ENCODE data around the gene EPX. TPM values are rescaled to one million over a fixed set of nuclear protein-coding genes. Genes with fewer than 3 reads are reported as not detected.

Gene EPX
- total RNA-seq, 4 donors from 2014 or later = not detected

DNA sequence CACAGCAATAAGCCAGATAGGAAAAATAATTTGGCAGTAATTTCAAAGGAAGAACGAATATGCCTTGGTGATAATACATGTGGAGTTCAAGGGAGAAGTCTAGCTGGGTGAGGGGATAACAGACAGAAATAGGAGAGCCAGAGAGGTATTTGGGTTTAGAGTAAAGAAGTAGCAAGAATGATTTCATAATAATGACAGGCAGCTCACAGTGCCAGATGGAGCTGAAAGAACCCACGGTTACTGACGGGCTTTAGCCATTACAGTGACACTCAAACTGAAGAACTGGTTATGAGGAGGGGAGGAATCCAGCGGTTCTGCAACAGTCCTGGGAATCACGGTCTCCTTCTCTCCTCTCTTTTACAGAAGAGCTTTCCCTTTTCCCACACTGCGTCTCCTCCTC lies 42.1 kb upstream of the EPX start:
- intact Hi-C loops (cut with DNase I) = no loop called here
- Histone ChIP-seq H3K4me1 (no peaks in the 10 kb centered on the region), H3K36me3 (no peaks in the 10 kb centered on the region), H3K27me3 (peaks cover 0 to 59% (median 0%) of the 10 kb centered on the region in 4 donors), H3K27ac (no peak overlapping the region), H3K9me3 (peaks cover 0 to 8% (median 4%) of the 10 kb centered on the region in 3 donors), H3K4me3 (no peak overlapping the region)
- no peak for DNase-seq
- 49 to 58% methylated on average over 6 of the region's 6 CpGs for WGBS, 2 donors
- no peak for TF ChIP-seq POLR2A (IDR thresholded peaks at IDR 0.05)
- TF ChIP-seq, protein P1, sequence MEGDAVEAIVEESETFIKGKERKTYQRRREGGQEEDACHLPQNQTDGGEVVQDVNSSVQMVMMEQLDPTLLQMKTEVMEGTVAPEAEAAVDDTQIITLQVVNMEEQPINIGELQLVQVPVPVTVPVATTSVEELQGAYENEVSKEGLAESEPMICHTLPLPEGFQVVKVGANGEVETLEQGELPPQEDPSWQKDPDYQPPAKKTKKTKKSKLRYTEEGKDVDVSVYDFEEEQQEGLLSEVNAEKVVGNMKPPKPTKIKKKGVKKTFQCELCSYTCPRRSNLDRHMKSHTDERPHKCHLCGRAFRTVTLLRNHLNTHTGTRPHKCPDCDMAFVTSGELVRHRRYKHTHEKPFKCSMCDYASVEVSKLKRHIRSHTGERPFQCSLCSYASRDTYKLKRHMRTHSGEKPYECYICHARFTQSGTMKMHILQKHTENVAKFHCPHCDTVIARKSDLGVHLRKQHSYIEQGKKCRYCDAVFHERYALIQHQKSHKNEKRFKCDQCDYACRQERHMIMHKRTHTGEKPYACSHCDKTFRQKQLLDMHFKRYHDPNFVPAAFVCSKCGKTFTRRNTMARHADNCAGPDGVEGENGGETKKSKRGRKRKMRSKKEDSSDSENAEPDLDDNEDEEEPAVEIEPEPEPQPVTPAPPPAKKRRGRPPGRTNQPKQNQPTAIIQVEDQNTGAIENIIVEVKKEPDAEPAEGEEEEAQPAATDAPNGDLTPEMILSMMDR (IDR thresholded peaks at IDR 0.05) = no peak

DNA sequence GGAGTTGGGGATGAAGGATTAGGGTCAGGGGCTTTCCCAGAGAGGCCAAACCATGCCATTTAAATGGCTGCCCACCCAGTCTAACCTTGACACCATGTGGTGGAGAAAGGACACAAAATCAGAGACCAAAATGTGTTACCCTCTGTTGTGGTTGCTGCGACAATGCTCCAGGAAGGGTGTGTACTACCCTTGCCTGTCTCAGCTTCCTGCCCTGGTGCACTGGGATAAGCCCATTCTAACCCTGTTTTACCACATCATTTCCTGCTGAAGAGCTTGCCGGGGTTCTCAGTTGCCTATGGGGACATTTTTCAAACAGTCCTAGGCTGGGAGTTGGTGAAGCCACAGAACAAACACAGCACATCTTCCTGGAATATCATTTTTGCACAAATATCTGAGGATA lies 39.5 kb upstream of the EPX start:
- no peaks in the 10 kb centered on the region for H3K9me3 ChIP-seq
- no peak overlapping the region for H3K27ac ChIP-seq
- H3K27me3 ChIP-seq = peaks cover 0 to 82% (median 5%) of the 10 kb centered on the region in 4 donors
- no peak for DNase-seq
- no peak overlapping the region for H3K4me3 ChIP-seq
- 48 to 56% methylated on average over 2 of the region's 2 CpGs for WGBS, 2 donors
- TF ChIP-seq, protein P1 (IDR thresholded peaks at IDR 0.05) = no peak
- no peak for TF ChIP-seq POLR2A (IDR thresholded peaks at IDR 0.05)
- H3K36me3 ChIP-seq = no peaks in the 10 kb centered on the region
- intact Hi-C loops (cut with DNase I) = no loop called here
- peaks cover 0 to 12% (median 10%) of the 10 kb centered on the region in 3 donors for H3K4me1 ChIP-seq

DNA sequence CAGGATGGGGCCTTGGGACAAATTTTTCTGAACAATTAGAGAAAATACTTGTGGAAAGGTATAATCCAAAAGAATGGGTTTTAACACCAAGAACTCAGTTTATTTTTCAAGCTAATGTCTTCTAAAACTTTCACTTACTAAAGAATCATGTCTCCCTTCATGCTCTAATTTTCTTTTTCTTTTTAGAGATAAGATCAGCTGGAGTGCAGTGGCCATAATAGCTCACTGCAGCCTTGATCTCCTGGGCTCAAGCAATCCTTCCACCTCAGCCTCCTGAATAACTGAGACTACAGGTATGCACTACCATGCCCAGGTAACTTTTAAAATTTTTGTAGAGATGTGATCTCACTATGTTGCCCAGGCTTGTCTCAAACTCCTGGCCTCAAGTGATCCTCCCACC lies 38.9 kb upstream of the EPX start:
- intact Hi-C loops (cut with DNase I) = no loop called here
- H3K4me1 ChIP-seq = peaks cover 0 to 12% (median 10%) of the 10 kb centered on the region in 3 donors
- H3K9me3 ChIP-seq = no peaks in the 10 kb centered on the region
- H3K36me3 ChIP-seq = no peaks in the 10 kb centered on the region
- peaks cover 0 to 82% (median 5%) of the 10 kb centered on the region in 4 donors for H3K27me3 ChIP-seq
- no peak overlapping the region for H3K4me3 ChIP-seq
- DNase-seq = no peak
- no peak overlapping the region for H3K27ac ChIP-seq
- TF ChIP-seq, protein P1 (IDR thresholded peaks at IDR 0.05) = no peak
- TF ChIP-seq POLR2A (IDR thresholded peaks at IDR 0.05) = no peak

DNA sequence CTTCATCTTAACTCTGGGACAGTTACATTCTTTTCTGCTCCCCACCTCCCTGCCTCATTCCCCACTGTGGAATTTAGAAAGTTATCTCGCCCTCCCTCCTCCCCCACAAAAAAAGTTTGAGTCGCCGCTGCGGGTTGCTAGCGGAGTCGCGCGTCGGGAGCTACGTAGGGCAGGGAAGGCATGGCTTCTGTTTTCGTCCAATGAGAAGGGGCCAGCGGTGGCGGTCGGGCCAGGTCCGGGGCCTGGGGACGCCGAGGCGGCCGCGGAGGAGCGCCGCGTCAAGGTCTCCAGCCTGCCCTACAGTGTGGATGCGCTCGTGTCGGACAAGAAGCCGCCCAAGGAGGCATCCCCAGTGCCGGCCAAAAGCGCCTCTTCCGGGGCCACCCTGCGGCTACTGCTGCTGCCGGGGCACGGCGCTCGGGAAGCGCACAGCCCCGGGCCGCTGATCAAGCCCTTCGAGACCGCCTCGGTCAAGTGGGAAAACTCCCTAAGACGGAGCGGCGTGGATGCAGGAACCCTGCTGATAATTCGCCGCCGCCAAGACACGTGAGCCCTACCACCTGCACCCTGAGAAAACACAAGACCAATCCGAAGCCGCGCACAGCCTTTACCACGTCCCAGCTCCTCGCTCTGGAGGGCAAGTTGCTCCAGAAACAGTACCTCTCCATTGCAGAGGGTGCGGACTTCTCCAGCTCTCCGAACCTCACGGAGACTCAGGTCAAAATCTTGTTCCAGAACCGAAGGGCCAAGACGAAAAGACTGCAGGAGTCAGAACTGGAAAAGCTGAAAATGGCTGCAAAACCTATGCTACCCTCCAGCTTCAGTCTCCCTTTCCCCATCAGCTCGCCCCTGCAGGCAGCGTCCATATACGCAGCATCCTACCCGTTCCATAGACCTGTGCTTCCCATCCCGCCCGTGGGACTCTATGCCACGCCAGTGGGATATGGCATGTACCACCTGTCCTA lies 35.4 kb upstream of the EPX start:
- peaks cover 0 to 89% (median 7%) of the 10 kb centered on the region in 4 donors for H3K27me3 ChIP-seq
- no peaks in the 10 kb centered on the region for H3K36me3 ChIP-seq
- H3K27ac ChIP-seq = no peak overlapping the region
- H3K4me3 ChIP-seq = peak overlapping the region in 3 of 4 donors; percentile 28 to 63 (median 41)
- H3K9me3 ChIP-seq = no peaks in the 10 kb centered on the region
- H3K4me1 ChIP-seq = peaks cover 0 to 12% (median 10%) of the 10 kb centered on the region in 3 donors
- WGBS, 2 donors = 4 to 10% methylated on average over 29 to 32 of the region's 65 CpGs
- intact Hi-C loops (cut with DNase I) = no loop called here
- TF ChIP-seq, protein P1 (IDR thresholded peaks at IDR 0.05) = no peak
- no peak for TF ChIP-seq POLR2A (IDR thresholded peaks at IDR 0.05)
- DNase-seq = no peak

GRCh38 chr17:58158181-58158580 lies 34.3 kb upstream of the EPX start:
- Histone ChIP-seq H3K9me3 (no peaks in the 10 kb centered on the region), H3K36me3 (no peaks in the 10 kb centered on the region), H3K27me3 (peaks cover 0 to 90% (median 7%) of the 10 kb centered on the region in 4 donors), H3K27ac (no peak overlapping the region), H3K4me3 (no peak overlapping the region), H3K4me1 (peaks cover 0 to 12% (median 10%) of the 10 kb centered on the region in 3 donors)
- DNase-seq = no peak
- TF ChIP-seq POLR2A (IDR thresholded peaks at IDR 0.05) = no peak
- TF ChIP-seq, protein P1 (IDR thresholded peaks at IDR 0.05) = no peak
- 53 to 74% methylated on average over 2 of the region's 2 CpGs for WGBS, 2 donors
- intact Hi-C loops (cut with DNase I) = no loop called here

All from esophagus squamous epithelium (tissue), 5 donors.